NCI-H2029 treated with DMSO at 0.1 percent for 48 hours (cell line): Measurements from ENCODE around the gene LHFPL2.

Experiments
- DNase-seq: peaks from one replicate; lab custom pipeline; 2025; lab: John Stamatoyannopoulos, UW

LHFPL2 gene

GRCh38 chr5:78567617-78568016 lies 81.0 kb downstream of the LHFPL2 start:
- no peak for DNase-seq

- DNase-seq: no peak
These were observed 81.7 kb downstream of the LHFPL2 start for GRCh38 chr5:78566747-78567425.

- DNase-seq: no peak
These were observed 83.2 kb downstream of the LHFPL2 start for GRCh38 chr5:78565395-78565794.

- no peak for DNase-seq
These were observed 85.0 kb downstream of the LHFPL2 start for GRCh38 chr5:78563621-78564020.

- no peak for DNase-seq
These were observed 85.8 kb downstream of the LHFPL2 start for GRCh38 chr5:78562714-78563330.

GRCh38 chr5:78562001-78562400 lies 86.6 kb downstream of the LHFPL2 start:
- no peak for DNase-seq

GRCh38 chr5:78561261-78561660 lies 87.3 kb downstream of the LHFPL2 start:
- DNase-seq: no peak

- DNase-seq: no peak
These were observed 88.3 kb downstream of the LHFPL2 start for GRCh38 chr5:78560000-78560855.

GRCh38 chr5:78557601-78558000 lies 91.0 kb downstream of the LHFPL2 start:
- no peak for DNase-seq

GRCh38 chr5:78555870-78556269 lies 92.7 kb downstream of the LHFPL2 start:
- DNase-seq: no peak

- no peak for DNase-seq
These were observed 93.9 kb downstream of the LHFPL2 start for GRCh38 chr5:78554670-78555069.

GRCh38 chr5:78553580-78554353 lies 94.8 kb downstream of the LHFPL2 start:
- no peak for DNase-seq

GRCh38 chr5:78552729-78553342 lies 95.7 kb downstream of the LHFPL2 start:
- no peak for DNase-seq

GRCh38 chr5:78550891-78551290 lies 97.7 kb downstream of the LHFPL2 start:
- no peak for DNase-seq

DNA sequence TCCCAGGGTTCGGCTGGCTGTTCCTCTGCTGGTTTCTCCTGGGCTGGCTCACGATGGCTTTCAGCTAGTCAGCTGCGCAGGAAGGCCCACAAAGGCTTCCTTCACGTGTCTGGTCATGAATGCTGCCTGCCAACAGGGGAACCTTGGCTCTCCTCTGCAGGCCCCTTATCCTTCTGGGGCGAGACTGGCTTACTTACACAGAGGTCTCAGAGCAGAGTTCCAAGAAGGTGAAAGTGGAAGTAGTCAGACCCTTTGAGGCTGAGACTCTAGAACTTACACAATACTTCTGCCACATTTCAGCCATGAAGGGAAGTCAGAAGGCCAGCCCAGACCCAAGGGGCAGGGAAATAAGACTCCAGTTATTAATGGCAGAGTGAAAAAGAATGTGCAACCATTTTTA lies 99.5 kb downstream of the LHFPL2 start:
- DNase-seq: no peak

GRCh38 chr5:78547731-78548615 lies 100.6 kb downstream of the LHFPL2 start:
- no peak for DNase-seq

DNA sequence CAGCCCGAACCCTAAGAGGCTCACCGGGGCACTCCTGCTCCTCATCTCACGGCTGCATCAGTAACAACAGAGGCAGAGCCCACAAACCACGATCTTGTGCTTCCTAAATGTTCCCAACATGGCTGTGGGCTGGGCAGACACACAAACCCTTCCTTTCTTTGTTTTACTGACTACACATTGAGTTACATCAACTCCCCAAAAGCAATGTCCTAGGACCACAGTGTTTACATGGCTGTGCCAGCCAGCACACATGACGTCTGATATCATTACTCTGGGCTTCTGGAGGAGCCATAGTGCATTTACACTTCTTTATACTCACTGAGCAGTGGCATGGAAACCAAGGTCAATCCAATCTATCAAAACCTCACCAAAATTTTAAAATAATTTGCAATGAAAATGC lies 101.4 kb downstream of the LHFPL2 start:
- no peak for DNase-seq

GRCh38 chr5:78546276-78546996 lies 102.1 kb downstream of the LHFPL2 start:
- DNase-seq: no peak

- no peak for DNase-seq
These were observed 103.2 kb downstream of the LHFPL2 start for GRCh38 chr5:78545406-78545805.

- no peak for DNase-seq
These were observed 103.9 kb downstream of the LHFPL2 start for GRCh38 chr5:78544561-78545201.
